Measurements from ENCODE around the gene HNRNPC.
"Not testable (repeated sequence)": the region's sequence is repeated elsewhere in the genome, so short reads cannot be mapped to it uniquely, and the experiment has no call there.

The HNRNPC gene

GRCh38 chr14:21269252-21270046 is at the start of gene HNRNPC:
HNRNPC (minus strand) TSS chr14:21269442; CDS start chr14:21234193, 35,249 bp downstream.
- peak; percentile 100 for DNase-seq

GRCh38 chr14:21317398-21317797 is 48.2 kb upstream of the HNRNPC start:
- no peak for DNase-seq

- no peak for DNase-seq
Observed at GRCh38 chr14:21313512-21313911, 44.3 kb upstream of the HNRNPC start.

GRCh38 chr14:21311614-21312013 is 42.4 kb upstream of the HNRNPC start:
- DNase-seq = no peak

- no peak for DNase-seq
Observed at GRCh38 chr14:21309956-21310355, 40.7 kb upstream of the HNRNPC start.

- no peak for DNase-seq
Observed at GRCh38 chr14:21309238-21309636, 40.0 kb upstream of the HNRNPC start.

GRCh38 chr14:21308479-21309237 is 39.4 kb upstream of the HNRNPC start:
- DNase-seq = peak; percentile 60

GRCh38 chr14:21308132-21308478 is 38.9 kb upstream of the HNRNPC start:
- no peak for DNase-seq

GRCh38 chr14:21307637-21308036 is 38.4 kb upstream of the HNRNPC start:
- no peak for DNase-seq

- not testable (repeated sequence) for DNase-seq
Observed at GRCh38 chr14:21302836-21303140, 33.5 kb upstream of the HNRNPC start.

- no peak for DNase-seq
Observed at GRCh38 chr14:21302013-21302835, 33.0 kb upstream of the HNRNPC start.

- no peak for DNase-seq
Observed at GRCh38 chr14:21300892-21301291, 31.6 kb upstream of the HNRNPC start.

GRCh38 chr14:21299562-21300130 is 30.4 kb upstream of the HNRNPC start:
- DNase-seq = no peak

- DNase-seq = no peak
Observed at GRCh38 chr14:21298358-21298757, 29.1 kb upstream of the HNRNPC start.

- DNase-seq = not testable (repeated sequence)
Observed at GRCh38 chr14:21294026-21294425, 24.8 kb upstream of the HNRNPC start.

GRCh38 chr14:21287168-21287567 is 17.9 kb upstream of the HNRNPC start:
- DNase-seq = no peak

- DNase-seq = not testable (repeated sequence)
Observed at GRCh38 chr14:21286516-21286915, 17.3 kb upstream of the HNRNPC start.

- not testable (repeated sequence) for DNase-seq
Observed at GRCh38 chr14:21281917-21282316, 12.7 kb upstream of the HNRNPC start.

GRCh38 chr14:21279783-21280182 is 10.5 kb upstream of the HNRNPC start, which contains the start of gene RPGRIP1:
RPGRIP1 (plus strand) TSS chr14:21280083; CDS start chr14:21287977, 7,894 bp downstream.
- DNase-seq = no peak

GRCh38 chr14:21278632-21279031 is 9.4 kb upstream of the HNRNPC start:
- DNase-seq = no peak

GRCh38 chr14:21275261-21275858 is 6.1 kb upstream of the HNRNPC start:
- DNase-seq = no peak

- not testable (repeated sequence) for DNase-seq
Observed at GRCh38 chr14:21272661-21273060, 3.4 kb upstream of the HNRNPC start.

Measured in right forelimb (tissue), 1 donor.